ENCODE results near the gene SLC46A3.

DNA sequence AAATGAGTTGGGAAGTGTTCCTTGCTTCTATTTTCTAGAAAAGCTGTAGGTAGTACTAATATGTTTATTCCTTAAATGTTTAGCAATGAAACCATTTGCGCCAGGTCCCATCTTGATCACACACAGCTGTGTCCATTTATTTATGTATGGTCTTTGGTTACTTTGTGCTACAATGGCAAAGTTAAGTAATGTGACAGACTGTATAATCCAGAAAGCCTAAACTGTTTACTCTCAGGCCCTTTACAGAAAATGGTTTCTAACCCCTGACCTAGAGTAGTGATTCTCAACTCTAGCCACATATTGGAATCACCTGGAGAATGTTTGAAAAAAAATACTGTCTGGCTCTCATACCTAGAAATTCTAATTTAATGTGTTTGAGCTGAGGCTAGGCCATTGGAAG lies 21.3 kb downstream of the SLC46A3 start:
- TF ChIP-seq EZH2 (IDR thresholded peaks at IDR 0.05; ENCODE audit: insufficient read depth, low read length): no peak
- TF ChIP-seq, protein P1, sequence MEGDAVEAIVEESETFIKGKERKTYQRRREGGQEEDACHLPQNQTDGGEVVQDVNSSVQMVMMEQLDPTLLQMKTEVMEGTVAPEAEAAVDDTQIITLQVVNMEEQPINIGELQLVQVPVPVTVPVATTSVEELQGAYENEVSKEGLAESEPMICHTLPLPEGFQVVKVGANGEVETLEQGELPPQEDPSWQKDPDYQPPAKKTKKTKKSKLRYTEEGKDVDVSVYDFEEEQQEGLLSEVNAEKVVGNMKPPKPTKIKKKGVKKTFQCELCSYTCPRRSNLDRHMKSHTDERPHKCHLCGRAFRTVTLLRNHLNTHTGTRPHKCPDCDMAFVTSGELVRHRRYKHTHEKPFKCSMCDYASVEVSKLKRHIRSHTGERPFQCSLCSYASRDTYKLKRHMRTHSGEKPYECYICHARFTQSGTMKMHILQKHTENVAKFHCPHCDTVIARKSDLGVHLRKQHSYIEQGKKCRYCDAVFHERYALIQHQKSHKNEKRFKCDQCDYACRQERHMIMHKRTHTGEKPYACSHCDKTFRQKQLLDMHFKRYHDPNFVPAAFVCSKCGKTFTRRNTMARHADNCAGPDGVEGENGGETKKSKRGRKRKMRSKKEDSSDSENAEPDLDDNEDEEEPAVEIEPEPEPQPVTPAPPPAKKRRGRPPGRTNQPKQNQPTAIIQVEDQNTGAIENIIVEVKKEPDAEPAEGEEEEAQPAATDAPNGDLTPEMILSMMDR (IDR thresholded peaks at IDR 0.05; ENCODE audit: insufficient read depth, low read depth, low read length): no peak
